Activated CD4-positive, alpha-beta T cell treated with anti-CD3 and anti-CD28 coated beads, Interleukin-2, amount 50 U/mL, for 4 hours (primary cell): ENCODE measurements around the gene IWS1.
"Not testable (repeated sequence)": the region's sequence is repeated elsewhere in the genome, so short reads cannot be mapped to it uniquely, and the experiment has no call there.

Experiments used
- DNase-seq, 2 experiments: peaks; one replicate each; pipeline ENCODE4 v3.0.0-alpha.2; 2020

The IWS1 gene

DNA sequence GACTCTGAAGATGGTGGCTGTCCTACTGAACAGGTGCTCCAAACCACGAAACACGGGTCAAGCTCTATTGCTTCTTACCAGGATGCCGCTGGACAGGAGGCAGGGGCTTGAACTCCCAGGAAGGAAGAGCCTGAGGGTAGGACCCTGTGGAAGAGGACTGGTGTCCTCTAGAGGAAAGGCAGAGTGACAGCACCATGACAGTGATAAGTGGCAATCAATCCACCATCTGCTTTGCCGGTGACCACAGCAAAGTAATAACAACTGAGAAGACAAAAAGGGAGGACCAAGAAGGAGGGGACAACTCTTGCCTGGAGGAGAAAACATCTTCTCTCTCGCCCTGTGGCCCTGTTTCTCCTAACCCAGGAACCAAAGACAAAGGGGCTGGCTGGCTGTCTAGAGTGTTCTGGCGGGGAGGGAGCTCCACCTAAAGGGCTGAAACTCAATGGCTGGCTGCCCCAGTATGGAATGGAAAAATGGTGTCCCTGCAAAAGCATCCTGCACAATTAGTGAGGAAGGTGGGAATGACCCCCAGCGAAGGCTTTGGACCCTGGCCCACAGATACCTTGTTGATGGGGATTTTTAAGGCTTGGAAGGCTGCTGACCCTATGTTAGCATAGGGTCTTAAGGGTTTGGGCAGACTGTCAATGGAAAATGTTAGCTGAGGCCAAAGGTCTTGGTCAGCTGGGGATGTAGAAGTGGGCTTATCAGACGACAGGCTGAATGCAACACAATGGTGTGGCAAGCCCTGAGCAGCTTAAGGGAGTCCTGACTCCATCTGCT lies 72.7 kb downstream of the IWS1 start:
- DNase-seq, result no peak

- DNase-seq, result no peak
These were observed 73.3 kb downstream of the IWS1 start for GRCh38 chr2:127453013-127453391.

- DNase-seq, result not testable (repeated sequence)
These were observed 73.9 kb downstream of the IWS1 start for GRCh38 chr2:127452423-127452822.

GRCh38 chr2:127451981-127452380 lies 74.3 kb downstream of the IWS1 start:
- no peak for DNase-seq

- no peak for DNase-seq
These were observed 76.4 kb downstream of the IWS1 start for GRCh38 chr2:127449898-127450297.

DNA sequence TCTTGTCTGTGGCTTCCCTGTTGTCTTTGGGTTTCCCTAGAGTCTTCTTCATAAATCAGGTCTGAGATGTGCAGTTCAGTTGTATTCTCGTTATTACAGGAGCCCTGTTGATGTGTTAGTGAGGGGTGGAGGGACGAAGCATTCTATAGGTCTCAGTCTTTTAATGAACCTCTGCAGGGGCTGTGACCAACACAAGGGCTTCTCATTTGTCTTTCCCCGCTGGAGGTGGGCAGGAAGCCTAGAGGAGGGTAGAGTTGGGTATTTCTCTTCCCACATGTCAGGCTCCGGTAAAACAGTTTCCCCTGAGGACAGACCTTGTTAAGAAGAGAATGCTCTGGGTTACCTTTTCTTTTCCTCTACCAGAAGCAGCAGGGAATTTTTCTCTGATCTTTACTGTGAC lies 76.9 kb downstream of the IWS1 start:
- DNase-seq, result no peak

DNA sequence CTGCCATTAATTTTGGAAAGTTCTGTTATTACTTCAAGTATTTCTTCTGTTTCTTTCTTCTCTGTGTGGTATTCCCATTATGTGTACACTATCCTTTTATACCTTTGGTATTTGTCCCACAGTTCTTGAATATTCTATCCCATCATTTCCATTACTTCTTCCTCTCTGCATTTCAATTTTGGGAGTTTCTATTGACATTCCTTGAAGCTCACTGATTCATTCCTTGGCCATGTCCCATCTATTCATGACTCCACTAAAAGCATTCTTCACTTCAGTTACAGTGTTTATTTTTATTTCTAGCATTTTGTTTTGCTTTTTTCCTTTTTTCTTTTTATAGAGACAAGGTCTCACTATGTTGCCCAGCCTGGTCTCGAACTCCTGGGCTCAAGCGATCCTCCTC lies 77.8 kb downstream of the IWS1 start:
- DNase-seq, result no peak

- no peak for DNase-seq
These were observed 86.9 kb downstream of the IWS1 start for GRCh38 chr2:127439343-127439742.

GRCh38 chr2:127437781-127438726 lies 88.2 kb downstream of the IWS1 start:
- no peak for DNase-seq

GRCh38 chr2:127437056-127437455 lies 89.2 kb downstream of the IWS1 start:
- no peak for DNase-seq

GRCh38 chr2:127434515-127434914 lies 91.8 kb downstream of the IWS1 start:
- no peak for DNase-seq

DNA sequence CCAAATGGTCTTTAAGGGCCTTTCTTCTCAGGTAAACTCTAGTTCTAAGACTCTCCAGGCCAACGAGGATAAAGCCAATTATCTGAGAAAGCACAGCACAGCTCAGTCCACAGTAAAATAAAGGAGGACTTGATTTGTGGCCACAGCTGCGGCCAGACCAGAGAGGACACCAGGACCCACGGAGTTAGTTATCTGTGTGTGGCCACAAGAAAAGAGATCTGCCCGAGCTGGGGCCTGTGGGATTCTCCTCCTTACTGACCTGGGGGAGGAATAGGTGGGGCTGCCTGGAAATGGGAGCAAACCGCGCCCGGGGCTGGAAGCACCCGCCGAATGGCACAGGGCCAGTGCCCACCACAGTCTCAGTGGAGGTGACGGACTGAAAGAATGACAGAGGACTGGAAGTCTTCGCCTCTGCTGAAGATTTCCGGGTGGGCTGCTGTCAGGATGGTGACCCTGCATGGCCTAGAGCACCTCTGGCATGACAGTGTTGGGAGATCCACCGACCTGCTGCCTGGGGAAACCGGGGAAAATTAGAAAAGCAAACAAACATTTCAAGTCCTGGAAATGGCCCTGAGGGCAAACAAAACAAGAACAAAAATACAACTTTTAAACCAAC lies 94.8 kb downstream of the IWS1 start:
- no peak for DNase-seq
